Effector CD8-positive, alpha-beta T cell (primary cell): ENCODE measurements around the gene AACS.
"Not testable (repeated sequence)": the region's sequence is repeated elsewhere in the genome, so short reads cannot be mapped to it uniquely, and the experiment has no call there.

ENCODE experiments used
- DNase-seq: peaks from one replicate; lab custom pipeline; 2025; lab: John Stamatoyannopoulos, UW

AACS gene

DNA sequence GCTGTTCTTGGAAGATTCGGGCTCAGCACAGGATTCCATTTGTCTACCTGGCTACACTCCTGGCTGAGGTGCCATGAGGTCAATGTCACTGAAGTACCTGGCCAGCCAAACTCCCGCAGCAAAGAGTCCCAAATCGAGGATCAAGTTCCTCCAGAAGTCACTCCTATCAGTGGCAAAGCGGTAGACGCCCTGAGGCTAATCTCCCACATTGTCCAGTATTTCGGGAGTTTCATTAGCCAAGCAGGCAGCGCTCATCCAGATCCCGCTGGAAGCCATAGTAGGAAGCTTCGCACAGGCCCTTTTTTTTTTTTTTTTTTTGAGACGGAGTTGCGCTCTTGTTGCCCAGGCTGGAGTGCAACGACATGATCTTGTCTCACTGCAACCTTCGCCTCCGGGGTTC, 8.9 kb upstream of the AACS start:
- DNase-seq = no peak

DNA sequence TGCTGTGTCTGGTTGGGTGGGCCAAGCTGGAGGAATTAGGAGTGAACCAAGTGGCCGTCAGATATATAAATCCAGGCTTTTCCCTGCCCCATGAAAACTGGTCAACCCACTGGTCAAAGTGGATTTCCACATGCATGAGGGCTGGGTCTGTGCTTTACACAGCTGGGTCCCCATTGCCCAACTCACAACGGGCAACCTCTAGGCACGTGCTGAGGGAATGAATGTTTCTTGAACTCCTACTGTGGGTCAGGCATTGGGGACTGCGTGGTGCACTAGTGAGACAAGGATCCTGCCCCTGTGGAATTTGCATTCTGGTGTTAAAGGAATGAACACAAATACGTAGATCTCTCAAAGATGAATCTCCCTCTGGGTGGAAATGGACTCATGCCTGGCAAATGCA, 7.5 kb upstream of the AACS start:
- no peak for DNase-seq

DNA sequence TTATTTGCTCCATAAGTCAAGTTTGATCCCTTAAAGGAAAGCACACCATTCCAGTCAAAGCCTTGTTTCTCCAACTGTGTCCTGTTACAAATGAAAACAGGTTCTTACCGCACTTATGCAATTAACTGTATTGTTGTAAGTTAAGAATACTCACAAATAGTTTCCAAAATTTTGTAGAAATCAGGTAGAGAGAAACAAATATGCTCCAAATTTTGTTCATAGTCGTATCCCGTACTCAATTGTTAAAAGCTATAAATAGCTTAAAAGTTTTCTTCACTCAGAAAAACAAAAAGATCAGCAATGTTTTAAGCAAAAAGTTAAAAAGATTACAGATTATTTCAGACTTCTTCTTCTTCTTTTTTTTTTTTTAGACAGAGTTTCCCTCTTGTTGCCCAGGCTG, 4.0 kb upstream of the AACS start:
- DNase-seq = no peak

DNA sequence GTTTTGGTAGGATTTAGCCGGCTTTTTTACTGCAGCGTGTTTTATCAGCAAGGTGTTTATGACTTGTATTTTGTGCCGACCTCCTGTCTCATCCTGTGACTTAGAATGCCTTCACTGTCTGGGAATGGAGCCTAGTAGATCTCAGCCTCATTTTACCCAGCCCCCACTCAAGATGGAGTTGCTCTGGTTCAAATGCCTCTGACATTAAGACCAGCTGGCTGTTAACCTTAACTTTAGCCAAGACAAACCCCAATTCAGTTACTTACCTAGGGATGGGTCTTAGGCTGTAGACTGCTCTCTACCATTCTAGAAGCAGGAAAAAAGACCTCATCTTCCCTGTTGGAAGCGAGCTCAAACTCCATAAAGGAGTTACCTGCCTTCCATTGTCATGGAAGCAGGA, 1.7 kb upstream of the AACS start:
- DNase-seq = not testable (repeated sequence)

DNA sequence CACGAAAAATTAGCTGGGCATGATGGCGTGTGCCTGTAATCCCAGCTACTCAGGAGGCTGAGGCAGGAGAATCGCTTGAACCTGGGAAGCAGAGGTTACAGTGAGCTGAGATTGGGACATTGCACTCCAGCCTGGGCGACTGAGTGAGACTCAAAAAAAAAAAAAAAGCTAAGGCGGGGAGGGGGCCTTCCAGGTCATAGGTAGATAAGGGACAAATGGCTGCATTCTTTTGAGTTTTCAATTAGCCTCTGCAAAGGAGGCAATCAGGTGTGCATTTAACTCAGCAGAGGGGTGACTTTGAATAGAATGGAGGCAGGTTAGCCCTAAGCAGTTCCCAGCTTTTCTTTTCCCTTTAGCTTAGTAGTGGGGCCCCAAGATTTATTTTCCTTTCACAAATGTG, 743 bp upstream of the AACS start:
- no peak for DNase-seq

DNA sequence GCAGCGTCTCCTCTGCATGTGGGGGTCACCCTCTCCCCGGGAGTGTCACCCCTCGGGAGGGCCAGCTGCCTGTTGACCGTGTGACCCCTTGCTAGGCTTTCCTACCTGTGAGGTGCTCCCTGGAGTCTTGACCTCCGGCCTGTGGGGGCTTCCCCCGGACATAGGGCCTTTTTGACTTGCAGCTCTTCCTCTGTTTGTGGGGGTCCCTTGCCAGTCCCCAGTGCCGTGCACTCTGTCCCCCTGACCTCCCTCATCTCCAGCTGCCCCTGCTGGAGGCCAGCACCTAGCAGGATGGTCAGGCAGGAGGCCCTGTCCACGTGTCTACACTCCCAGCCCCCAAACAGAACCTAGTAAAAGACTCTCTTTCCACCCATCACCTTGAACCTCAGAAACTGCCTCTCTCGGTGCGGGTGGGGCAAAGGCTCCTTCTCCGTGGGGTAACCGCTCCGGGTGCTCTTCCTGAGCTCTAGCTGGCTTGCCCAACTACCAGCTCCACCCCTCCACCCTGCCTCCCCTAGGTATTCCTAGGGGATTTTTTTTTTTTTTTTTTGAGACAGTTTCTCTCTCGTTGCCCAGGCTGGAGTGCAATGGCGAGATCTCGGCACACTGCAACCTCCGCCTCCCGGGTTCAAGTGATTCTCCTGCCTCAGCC, 810 bp downstream of the AACS start:
- DNase-seq = no peak

DNA sequence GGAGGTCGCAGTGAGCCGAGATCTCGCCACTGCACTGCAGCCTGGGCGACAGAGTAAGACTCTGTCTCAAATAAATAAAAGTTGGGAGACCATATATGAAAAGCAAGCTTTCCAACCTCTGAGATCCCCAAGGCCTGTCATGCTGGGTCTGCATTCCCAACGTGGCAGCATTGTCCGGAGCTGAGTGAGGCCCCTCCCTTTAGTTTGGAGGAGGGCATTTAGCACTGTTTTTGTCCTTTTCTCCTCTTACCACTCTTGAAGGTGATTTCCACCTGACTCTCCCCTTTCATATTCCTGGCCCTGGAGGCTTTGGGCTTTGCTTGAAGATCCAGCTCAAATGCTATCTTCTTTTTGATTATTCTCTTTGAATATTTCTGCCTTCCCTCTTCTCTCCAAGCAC, 3.2 kb downstream of the AACS start:
- DNase-seq = no peak

DNA sequence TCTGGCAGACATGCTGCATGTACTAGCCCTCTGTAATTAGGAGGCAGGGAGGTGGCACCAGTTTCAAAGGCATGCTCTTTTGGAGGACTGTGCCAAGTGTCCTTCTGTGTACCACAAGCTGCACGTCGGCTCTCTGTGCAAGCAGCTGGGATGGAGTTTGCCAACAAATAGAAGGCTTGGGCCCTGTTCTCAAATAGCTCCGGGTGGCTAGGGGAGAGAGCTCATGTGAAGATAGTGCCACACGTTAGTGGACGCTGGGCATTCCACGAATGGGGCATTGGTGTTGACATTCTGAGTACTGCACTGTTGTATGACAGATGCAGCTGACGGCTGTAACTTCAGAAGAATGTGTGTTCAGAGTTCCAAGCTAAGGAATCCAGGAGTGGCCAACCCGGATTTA, 4.4 kb downstream of the AACS start:
- DNase-seq = no peak

DNA sequence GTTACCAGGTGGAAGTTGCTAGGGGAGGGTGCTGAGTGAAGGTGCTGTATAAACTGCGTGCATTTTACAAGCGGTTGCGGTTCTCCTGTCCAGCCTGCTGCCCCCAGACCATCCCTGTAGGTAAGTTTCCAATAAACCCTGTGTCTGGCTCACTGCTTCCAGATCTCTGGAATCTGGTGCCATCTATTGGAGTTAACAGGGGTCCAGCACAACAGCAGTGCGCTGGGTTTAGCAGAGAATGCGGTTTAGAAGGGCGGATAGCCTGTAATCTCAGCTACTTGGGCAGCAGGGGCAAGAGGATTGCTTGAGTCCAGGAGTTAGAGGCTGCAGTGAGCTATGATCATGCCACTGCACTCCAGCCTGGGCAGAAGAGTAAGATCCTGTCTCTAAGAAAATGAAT, 4.9 kb downstream of the AACS start:
- DNase-seq = no peak

DNA sequence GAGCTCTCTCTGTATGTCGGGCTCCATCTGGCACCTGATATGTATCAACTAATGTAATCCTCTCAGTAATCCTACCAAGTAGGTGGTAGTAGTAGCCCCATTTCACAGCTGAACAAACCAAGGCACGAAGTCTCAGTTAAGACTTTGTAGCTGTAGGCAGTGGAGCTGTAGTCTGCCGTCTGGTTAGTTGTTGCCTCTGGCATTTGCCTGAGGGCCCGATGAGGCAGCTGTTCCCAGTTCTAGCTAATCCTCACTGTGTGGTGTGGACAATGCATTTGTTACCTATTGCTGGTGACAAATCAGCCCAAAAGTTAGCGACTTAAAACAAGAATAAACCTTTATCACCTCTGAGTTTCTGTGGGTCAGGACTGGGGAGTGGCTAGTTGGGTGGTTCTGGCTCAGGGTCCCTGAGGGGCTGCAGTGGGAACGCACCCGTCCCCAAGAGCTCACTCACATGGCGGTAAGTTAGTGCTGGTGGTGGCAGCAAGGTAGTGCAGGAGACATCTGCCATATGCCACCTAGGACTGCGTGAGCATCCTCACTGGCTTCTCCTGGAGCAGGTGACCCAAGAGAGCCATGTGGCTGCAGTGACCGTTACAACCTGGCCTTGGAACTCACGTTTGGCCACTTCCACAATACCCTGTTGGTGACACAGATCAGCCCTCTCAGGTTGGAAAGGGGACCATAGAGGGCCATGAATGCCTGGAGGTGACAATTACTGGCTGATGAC, 5.6 kb downstream of the AACS start:
- no peak for DNase-seq

DNA sequence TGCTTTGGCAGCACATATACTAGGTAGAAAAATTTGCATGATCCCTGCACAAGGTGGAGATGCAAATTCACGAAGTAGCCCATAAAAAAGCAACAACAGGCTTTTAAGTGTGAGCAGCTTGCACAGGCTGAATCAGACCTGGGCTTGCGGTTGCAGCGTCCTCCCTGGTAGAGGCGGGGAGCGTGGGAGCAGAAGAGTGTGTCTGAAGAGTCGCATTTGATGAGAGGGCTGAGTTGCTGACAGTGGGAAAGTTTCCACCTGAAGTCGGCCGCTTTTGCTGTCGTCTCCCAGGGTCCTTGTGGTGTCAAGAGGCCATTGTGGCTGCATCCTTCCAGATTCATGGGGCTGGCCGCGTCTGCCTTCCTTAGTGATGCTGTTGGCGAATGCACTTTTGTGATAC, 6.2 kb downstream of the AACS start:
- DNase-seq = no peak

DNA sequence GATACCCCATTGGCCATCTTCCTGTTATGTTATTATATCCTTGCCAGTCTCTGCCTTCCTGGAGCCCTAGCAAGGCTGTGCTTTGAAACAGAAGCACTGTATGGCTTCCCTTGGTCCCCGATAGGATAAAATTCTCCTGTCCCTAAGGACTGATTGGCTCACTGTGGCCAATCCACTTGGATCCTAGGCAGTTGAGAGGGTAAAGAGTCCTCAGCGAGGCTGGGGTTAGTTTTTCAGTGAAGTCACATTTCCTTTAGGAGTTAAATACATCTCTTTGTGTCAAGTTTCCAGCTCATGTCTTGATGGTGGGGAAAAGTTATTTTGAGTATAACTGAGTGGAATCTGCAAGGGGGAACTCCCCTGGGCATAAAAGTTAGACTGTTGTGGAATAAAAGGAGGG, 7.3 kb downstream of the AACS start:
- no peak for DNase-seq

DNA sequence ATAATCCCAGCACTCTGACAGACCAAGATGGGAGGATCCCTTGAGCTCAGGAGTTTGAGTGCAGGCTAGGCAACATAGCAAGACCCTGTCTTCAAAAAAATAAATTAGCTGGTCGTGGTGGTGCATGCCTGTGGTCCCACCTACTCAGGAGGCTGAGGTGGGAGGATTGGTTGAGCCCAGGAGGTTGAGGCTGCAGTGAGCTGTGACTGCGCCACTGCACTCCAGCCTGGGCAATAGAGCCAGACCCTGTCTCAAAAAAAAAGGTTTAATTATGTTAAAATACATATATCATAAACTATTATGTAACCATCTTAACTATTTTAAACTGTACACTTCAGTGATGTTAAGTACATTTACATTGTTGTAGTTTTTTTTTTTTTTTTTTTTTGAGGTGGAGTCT, 9.1 kb downstream of the AACS start:
- DNase-seq = not testable (repeated sequence)

DNA sequence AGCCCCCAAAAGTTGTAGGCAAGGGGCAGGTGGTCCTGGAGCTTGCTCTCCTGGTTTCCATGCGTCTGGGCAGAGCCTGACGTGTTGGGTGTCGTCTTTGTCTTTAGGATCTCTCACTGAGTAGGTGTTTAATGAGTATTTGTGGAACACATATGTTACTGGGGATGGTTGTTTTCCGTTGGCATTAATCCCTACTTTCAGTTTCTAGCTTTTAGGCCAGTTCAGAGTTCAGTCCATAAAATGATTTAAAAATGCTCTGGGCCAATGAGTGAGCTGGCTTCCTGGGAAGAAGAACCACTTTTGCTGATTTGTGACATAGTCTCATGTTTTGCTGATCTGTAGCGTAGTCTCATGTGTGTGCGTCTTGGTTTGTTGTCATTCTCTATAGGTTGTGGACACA, 10.9 kb downstream of the AACS start:
- no peak for DNase-seq

DNA sequence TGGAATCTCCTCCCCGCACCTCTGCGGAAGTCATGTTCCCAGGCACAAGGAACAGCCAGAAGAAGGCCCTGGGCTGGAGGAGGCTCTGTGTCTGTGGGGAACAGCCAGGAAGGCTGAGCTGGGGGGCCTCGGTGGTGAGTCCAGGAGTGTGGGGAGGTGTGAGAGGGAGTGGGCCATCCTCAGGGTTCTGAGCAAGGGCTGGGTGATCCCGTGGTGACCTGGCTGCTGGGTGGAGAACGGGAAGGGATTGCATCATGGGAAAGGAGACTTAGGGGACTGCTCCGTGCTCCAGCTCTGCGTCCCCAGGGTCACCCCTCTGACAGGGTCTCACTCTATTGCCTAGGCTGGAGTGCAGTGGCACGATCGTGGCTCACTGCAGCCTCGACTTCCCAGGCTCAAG, 13.8 kb downstream of the AACS start:
- DNase-seq = no peak

DNA sequence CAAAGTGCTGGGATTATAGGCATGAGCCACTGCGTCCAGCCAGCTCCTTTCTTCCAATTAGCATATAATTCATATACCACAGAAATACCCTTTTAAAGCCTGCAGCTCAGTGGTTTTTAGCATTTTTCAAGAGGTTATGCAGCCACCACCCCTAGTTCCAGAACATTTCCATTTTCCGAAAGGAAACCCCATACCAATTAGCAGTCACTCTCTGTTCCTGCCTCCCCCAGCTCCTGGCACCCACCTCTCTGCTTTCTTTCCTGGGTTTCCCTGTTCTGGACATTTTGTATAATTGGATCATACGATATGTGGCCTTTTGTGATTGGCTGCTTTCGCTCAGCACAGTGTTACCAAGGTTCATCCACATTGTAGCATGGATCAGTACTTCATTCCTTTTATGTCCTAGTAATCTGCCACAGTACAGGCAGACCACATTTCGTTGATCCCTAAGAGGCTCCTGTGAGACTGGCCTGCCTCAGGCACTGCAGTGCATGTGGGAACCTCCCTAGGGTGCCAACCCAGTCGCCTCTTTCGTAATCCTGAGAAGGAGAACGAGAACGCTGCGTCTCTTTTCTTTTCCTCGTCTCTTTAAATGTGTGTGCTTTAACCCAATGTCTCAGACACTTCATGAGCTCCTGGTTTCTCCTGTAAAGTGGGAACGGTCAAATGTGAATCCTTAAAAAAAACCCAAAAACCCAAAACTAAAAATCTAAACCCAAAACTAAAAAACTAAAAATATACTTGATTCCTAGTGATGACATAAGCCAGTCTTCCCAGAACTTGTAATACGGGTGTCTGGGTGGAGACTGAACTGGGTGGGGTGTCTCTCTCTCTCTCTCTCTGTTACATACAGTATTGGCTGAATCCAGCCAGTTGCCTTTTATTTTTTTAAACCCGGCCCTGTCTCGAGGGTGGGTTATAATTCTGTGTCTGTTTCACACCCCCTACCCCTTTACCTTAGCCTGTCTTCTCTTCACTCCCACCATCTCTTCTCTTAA, 14.7 kb downstream of the AACS start:
- no peak for DNase-seq

DNA sequence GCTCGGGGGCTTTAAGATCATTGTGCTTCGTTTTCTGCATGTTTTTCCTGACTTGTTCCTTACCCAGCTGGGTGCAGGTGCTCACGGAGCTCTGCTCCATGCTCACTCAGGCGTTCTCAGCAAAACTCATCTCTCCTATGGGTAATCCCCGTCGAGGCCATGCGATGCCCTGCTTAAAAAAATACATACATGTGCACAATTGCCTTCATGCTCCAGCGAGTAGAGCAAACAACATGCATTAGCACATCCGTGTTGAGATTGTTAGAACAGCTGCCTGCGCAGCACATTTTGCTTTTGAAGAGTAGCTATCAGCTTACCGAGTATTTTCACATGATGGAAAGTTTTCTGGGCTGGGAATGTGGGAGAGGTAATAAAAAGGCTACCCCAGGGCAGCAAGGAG, 16.2 kb downstream of the AACS start:
- DNase-seq = no peak

DNA sequence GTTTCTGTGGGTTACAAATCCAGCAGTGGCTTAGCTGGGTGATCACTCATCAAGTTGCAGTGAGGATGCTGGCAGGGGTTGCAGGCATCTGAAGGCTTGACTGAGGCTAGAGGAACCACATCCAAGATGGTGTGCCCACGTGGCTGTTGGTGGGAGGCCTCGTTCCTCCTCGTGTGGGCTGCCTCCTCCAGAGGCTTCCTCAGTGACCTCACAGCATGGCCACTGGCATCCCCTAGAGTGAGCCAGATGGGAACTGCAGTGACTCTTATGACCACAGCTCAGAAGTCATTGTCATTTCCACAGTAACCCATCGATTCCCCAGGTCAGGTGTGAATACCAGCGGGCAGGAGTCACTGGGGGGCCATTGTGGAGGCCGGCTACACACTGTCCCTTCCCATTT, 17.8 kb downstream of the AACS start:
- DNase-seq = no peak

DNA sequence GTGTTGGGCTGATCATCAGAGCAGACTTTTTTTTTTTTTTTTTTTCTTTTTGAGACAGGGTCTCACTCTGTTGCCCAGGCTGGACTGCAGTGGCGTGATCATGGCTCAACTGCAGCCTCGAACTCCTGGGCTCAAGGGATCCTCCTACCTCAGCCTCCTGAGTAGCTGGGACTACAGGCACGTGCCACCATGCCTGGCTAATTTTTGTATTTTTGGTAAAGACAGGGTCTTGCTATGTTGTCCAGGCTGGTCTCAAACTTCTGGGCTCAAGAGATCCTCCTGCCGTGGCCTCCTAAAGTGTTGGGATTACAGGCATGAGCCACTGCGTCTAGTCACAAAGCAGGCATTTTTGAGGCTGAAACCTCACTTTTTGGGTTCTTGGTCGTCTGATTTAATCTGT, 23.0 kb downstream of the AACS start:
- DNase-seq = not testable (repeated sequence)

DNA sequence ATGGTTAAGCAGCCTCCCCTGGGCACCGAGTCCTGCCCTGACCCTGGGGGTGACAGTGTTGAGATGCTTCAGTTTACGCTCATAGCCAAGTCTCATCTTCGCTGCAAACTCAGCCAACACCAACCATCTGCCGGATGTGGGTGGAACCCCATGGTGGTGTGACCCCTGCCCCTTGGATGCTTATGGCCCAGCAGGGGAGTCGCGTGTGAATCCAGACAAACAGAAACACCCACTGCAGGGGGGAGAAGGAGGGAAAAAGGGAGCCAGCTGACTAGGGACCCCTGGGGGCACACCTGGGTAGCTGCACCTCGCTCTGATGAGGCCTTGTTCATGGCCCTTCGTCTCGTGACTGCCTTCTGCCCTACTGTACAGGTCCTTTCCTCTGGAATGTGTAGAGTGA, 23.8 kb downstream of the AACS start:
- DNase-seq = no peak

DNA sequence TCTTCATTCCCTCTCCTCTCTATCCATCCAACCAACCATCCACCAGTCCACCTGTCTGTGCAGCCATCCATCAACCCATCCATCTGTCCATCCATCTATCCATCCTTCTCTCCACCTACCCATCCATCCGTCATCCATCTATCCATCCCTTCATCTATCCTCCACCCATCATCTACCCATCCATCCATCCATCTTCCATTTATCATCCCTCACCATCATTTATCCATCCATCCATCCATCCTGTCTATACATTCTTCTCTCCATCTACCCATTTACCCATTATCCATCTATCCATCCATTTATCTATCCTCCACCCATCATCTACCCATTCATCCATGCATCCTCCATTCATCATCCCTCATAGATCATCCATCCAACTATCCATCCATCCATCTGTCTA, 24.4 kb downstream of the AACS start:
- no peak for DNase-seq

DNA sequence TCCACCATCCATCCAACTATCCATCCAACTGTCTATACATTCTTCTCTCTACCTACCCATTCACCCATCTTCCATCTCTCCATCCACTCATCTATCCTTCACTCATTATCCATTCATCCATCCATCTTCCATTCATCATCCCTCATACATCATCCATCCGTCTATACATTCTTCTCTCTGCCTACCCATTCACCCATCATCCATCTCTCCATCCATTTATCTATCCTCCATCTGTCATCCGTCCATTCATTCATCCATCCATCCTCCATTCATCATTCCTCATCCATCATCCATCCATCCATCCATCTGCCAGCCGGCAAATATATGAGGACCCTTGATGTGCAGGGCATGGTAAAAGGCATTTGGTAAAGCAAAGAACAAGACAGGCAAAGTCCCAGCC, 25.2 kb downstream of the AACS start:
- no peak for DNase-seq

DNA sequence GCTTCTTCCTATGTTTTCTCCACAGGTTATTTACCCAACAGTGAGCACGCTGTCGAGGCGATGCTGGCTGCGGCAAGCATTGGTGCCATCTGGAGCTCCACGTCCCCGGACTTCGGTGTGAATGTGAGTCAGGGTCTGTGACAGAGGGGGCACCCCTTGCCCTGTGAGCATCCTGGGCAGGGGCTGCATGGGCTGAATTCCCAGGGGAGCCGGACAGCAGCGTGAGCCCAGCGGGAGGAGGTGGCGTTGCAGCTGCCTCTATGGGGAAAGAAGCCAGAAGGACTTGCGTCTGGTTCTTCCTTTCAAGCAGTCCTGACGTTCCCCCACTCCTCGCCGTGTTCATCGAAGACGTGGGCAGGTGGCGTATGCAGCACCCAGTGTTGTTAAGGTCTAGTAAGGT, 26.2 kb downstream of the AACS start:
- no peak for DNase-seq
